Measurements from ENCODE around the gene FAM219A.

DNA sequence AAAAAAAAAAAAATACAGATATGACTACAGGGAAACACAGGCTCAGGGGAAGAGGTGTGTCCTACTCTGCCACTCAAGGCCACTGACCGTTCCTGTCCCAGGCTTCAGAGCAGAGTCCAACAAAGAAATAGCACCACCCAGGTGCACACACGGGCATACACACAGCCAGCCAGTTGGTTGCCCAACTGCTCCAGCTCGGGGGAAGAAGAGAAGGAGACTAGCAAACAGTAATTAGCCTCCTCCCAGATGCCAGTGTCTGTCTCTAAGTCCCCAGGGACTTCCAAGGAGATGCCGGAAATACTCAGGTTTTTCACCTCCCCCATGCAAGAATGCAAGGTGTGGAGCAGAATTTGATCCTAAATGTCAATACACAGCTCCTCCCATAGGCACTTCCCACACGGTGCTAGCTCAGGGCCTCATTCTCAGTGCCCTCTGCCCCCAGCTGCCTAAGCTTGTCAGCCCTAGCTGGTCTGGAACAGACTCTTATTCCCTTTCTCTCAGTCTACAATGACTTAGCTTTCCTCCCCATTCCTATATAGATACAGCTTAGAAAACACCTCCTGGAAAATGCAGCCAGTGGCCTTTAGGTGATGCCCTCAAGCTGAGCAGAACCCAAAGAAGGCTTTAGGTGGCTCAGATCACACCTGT is 83.3 kb downstream of the FAM219A start:
- TF ChIP-seq, protein P1, sequence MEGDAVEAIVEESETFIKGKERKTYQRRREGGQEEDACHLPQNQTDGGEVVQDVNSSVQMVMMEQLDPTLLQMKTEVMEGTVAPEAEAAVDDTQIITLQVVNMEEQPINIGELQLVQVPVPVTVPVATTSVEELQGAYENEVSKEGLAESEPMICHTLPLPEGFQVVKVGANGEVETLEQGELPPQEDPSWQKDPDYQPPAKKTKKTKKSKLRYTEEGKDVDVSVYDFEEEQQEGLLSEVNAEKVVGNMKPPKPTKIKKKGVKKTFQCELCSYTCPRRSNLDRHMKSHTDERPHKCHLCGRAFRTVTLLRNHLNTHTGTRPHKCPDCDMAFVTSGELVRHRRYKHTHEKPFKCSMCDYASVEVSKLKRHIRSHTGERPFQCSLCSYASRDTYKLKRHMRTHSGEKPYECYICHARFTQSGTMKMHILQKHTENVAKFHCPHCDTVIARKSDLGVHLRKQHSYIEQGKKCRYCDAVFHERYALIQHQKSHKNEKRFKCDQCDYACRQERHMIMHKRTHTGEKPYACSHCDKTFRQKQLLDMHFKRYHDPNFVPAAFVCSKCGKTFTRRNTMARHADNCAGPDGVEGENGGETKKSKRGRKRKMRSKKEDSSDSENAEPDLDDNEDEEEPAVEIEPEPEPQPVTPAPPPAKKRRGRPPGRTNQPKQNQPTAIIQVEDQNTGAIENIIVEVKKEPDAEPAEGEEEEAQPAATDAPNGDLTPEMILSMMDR (conservative IDR thresholded peaks at IDR 0.05; ENCODE audit: low read depth, low read length), result no peak
- TF ChIP-seq EZH2phosphoT487 (IDR thresholded peaks at IDR 0.05; ENCODE audit: borderline replicate concordance, low read length) (no peak), EZH2 (IDR thresholded peaks at IDR 0.05; ENCODE audit: low read length, unreplicated experiment) (no peak)
